DMS 273 (cell line): Measurements from ENCODE around the gene CARD10.
"Not testable (repeated sequence)": the region's sequence is repeated elsewhere in the genome, so short reads cannot be mapped to it uniquely, and the experiment has no call there.

Experiments used
- DNase-seq: peaks from one replicate; lab custom pipeline; 2025; ENCODE audit not compliant: unreplicated experiment; lab: John Stamatoyannopoulos, UW

Gene CARD10

DNA sequence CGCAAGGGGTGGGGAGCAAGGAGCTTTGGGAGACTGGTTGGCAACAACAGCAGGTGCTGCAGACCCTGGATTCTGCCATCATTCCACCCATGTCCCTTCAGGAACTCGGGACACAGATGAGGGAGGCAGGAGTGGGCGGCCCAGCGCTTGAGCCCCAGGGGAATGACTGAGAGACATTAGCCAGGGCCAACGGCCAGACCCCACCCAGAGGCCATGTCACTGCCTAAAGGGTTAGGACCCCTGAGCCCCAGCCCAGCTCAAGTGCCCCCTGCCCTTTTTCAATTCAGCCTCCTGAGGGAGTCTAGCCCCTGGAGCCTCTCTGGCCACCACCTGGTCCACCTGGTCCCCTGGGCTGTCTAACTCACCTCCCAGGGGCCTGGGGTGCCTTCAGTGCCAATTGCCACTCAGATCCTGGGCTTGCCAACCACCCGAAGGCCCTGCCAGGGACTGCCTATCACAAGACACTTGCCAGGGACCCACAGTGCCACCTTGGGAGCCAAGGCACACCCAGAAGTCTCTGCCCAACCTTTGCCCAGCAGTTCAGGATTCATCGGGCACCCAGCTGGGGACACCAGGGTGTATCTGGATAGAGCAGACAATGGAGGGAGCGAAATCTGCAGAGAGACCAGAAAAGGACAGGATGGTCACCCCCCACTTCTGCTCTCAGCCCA, 49.7 kb downstream of the CARD10 start:
- DNase-seq: no peak

DNA sequence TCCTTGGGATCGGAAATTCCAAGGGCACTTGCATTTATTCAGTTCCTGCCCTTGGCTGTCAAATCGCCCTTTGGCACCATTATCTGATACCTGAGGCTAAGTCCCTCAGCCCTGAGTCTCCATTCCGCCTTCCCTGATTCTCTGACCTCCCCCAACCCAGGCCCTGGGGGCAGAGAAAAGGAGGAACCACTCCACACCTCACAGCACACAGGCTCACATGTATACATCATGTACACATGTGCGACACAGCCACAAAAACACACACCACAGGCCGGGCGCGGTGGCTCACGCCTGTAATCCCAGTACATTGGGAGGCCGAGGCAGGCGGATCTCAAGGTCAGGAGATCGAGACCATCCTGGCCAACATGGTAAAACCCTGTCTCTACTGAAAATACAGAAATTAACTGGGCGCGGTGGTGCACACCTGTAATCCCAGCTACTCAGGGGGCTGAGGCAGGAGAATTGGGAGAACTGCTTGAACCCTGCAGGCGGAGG, 51.0 kb downstream of the CARD10 start:
- not testable (repeated sequence) for DNase-seq

DNA sequence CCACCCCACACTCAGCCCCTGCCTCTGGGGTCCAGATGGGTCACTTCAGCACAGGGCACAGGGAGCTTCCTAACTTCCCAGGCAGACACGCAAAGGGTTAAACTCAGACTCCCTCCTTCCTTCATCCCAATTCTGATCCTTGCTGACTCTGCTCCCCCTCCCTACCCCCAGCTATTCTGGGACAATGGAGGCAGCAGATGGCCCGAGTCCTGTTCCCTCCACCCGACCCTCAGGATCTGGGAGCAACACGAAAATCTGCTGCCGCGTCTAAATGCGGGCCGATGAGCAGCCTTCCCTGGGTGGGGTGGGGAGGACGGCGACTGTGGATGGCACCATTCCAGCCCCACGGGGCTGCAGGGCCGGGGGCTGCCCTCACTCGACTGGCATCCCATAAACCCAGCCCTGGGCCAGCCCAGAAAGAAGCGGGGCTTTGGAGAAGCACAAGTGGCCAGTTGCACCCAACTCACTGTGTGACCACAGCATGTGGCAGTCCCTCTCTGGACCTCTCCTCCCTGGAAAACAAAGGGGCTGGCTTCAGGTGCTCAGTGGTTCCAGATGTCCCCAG, 51.7 kb downstream of the CARD10 start:
- DNase-seq: peak; percentile 56

DNA sequence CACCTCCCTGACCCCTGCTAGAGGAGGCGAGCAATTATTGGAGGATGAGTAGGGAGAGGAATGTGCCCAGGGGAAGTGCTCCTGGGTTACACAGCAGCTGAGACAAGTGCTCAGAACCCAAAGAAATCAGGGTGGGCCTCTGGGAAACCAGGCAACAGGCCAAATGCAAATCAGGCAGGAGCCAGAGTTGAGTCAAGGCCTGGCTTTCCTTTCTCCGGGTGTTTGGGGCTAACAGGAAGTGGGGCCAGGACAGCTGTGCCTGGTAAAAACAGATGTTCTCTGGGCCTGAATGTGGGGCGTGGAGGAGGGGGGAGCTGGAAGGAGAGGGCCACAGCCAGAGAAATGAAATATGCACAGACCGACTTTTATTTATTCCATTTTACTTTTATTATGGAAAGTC, 55.0 kb downstream of the CARD10 start:
- DNase-seq: peak; percentile 66

DNA sequence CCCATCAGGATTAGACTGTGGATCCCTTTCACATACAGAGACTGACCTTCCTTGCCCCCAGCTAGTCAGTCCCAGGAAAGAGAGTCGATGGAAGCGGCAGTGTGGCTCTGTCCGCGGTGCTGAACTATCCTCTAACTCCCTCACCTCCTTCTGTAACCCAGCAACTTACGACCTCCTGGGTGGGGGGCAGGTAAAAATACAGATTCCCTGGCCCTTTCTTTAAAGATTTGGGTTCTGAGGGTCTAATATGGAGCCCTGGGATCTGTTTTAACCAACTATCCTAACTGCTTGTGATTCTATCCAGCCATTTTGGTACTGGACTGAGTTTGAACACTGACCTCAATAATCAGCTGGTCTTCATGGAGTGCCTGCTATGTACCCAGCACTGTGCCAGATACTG, 56.2 kb downstream of the CARD10 start:
- DNase-seq: peak; percentile 30

DNA sequence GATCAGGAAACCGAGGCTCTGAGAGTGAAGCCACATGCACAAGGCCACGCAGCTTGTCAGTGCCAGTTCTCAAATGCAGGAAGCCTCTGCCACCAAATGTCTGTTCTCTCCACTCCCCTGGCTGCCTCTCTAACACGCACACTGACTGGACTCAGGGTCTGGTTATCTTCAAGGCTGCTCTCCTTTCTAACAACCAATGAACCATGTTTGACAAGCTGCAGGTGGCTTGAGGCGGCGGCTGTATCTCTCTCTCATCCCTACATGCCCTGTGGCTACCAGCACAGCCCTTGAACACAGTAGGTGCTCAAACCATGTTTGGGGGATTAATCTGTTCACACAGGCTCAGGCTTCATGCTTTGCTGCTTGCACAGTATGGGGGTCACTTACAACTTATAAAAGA, 56.8 kb downstream of the CARD10 start:
- DNase-seq: no peak

DNA sequence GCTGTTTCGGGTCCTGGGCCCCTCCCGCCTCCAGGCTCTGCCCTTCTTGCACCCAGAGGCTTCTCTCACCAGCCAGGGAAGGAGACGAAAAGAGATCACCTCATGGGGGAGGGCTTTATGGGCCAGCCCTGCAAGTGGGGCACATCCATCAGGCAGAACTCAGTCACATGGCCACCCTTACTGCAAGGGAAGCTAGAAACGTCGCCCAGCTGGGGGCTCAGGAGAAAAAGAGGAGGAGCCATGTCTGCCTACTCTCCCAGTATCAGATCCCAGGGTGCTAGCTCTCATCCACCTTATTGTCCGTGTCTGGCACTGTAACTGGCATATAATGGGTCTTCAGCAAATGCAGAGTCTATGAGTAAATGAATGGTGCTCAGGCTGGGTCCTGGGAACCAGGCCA, 57.3 kb downstream of the CARD10 start:
- no peak for DNase-seq

DNA sequence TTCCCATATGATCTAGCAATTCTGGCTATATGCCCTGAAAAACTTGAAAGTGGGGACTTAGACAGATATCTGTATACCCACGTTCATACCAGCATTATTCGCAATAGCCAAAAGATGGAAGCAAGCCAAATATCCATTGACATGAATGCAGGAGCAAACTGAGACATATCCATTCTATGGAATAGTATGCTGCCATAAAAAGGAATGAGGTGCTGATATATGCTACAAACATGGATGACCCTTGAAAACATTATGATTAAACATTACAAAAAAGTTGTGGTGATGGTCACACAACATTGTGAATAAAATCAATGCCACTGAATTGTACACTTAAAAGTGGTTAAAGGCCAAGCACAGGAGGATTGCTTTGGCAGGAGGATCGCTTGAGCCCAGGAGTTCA, 58.5 kb downstream of the CARD10 start:
- no peak for DNase-seq

DNA sequence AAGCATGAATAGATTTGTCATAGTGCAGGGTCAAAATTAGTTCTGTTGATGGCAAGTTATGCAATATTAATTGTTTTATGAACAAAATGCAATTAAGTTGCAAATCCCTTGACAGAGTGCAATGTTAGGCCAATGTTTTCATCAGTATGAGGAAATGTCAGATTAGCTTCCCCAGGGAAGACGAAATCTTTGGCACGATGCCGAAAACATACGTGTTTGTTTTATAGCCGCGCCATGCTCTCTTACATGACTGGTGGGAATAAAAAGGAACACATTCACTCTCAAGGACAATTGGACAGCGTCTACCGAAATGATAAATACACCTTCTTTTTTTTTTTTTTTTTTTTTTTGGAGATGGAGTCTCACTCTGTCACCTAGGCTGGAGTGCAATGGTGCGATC, 60.0 kb downstream of the CARD10 start:
- peak; percentile 50 for DNase-seq

DNA sequence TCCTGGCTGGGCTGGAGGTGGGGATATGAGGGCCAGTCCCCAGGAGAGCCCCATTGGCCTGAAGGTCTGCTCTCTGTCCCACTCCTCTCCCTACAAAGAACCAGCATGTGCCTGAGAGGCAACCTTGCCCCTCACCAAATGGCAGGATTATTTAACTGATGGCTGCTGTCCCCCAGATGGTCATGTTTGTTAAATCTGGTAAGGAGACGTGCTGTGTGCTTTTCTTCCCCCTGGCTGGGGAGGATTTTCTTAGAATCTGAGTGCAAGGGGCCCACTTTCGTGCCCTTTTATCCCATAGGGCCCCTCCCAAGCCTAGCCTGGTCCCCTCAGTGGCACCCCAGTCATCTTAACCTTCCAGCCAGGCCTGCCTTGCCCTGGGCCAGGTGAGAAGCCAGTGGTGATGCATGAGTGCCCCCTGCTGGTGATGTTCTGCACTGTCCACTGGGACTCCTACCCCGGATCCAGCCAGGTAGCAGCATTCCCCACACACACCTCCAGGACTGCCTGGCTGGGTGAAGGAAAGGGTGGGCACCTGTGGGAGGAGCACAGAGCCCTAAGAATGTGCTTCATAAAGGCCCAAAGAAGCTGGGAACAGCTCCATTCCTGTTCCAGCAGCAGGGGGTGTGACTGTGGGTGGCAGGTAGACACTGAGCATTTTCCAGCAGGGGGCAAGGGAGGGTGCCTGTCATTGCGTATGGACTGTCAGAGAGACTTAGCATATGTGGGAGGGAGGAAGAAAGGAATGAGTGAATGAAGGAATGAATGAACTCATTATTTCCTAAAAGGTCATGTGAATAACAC, 61.9 kb downstream of the CARD10 start:
- peak; percentile 71 for DNase-seq

DNA sequence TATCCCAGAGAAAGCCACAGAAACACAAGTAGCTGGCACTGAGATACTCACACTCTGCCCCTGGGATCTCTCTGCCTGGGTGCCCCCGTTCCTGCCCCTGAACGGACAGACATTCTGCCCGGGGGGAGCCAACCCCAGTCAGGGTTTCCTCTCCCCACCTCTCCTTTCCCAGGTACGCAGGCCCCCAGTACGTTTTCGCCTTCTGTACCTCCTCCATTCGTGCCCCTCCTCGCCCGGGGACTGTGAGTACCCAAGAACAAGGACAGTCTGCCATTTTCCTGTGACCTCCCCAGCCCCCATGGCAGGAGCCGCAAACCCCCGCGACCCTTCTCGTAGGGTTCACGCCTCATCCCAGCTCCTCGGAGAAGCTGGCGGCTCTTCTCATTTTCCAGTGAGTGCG, 62.9 kb downstream of the CARD10 start:
- DNase-seq: no peak

DNA sequence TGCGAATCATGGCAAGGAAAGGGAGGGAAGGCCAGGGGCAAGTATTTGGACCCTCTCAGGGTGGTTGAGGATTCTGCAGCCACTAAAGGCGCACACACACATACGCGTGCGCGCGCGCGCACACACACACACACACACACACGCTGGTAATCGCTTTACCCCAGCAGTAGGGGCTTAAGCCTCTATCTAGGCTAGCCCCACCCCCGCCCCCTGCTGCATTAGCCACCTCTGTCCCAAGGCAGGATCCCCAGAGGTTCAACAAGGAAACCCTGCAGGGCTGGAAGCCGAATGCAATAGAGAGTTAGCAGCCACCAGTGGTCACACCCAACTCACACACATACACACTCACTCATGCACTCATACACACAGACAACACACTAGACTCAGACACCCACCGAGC, 63.3 kb downstream of the CARD10 start:
- no peak for DNase-seq

DNA sequence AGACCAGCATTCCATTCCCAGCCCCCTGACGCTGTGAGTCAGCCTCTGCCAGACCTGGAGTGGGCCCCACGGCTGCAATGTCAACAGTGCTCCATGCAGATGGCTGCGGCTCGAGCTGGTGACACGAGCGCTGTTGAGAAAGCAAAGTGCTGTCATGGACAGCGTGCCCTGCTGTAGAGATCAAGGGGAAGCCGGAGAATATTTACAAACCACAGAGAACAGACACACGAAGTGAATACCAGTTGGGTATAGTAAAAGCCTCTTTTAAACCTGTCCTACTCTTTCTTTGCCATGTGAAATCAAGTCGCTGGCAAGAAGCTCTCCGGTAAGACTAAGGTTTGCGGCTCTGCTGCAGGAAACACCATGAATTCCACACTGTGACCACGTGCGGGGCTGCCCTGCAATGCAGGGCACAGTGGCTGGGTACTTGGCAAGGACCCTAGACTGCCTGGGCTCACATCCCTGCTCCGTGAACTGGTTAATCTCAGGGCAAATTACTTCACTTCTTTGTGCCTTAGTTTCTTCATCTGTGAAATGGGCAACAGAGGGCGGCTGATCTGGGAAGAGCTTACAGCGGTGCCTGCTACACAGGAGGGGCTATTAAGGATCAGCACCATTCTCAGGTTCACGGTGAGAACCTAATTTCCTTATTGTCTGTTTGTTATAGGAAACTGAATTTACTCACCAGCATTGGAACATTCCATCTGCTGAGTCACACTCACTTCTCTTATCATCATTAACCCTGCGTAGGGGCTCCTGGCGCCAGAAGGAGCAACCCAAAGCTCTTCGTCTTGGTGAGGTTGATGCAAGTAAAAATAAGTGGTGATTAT, 64.1 kb downstream of the CARD10 start:
- DNase-seq: no peak

DNA sequence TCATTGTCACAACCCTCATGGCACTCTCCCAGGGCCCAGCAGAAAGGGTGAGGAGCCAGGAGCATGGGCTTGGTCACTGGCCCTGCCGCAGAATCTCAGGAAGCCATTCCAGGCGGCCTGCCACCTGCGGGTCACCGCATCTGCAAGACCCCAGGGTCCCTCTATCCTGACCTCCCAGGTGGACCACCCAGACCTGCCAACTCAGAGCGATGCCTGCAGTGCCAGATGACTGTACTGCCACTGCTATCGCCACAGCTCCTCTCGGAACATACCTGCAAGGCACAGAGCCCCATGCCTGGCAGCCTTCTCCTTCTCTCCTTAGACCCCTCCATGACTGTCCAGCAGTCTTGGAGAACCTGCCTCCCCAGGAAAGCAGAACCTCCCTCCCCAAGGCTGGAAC, 65.5 kb downstream of the CARD10 start:
- DNase-seq: no peak

DNA sequence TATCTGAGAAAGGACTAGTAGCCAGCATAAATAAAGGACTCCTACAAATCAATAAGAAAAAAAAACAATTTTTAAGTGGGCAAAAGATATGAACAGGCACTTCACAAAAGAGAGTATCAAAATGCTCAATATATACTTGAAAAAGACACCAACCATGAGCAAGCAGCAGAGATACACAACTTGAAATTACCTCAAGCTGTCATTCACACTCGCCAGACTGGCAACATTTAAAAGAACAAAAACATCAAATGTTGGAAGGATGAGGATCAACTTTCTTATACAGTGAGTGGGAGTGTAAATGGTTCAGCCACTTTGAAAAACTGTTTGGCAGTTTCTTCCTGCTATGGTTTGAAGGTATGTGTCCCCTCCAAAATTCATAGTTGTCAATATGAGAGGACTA, 68.0 kb downstream of the CARD10 start:
- no peak for DNase-seq

DNA sequence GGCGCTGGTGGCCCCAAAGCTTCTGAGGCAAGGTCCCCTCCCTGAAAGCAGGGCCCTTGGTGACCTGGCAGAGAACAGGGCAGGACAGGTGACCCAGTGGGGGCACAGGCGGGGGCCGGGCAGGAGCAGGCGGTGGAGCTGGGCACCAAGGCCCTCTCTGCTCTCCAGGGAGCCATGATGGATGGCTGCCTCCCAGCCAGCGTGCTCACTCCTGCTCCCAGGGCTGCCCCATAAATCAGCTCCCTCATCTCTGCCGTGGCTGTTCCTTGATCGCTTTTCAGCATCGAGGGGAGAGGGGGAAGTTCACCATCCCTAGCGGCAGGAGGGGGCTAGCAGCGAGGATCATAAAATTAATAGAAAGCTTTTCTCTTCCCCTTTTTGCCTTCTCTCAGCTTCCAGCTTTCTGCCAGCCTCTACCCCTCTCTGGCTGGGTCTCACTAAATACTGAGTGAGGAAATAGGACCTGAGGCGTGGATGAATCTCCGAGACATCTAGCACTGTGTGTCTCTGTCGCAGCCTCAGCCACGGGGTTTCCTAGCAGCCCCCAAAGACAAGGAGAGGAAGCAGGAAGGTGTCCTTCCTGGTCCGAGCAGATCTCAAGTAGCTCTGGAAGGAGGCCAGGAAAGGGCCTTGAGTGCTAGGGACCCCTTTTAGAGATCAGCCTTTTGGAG, 69.7 kb downstream of the CARD10 start:
- DNase-seq: no peak

DNA sequence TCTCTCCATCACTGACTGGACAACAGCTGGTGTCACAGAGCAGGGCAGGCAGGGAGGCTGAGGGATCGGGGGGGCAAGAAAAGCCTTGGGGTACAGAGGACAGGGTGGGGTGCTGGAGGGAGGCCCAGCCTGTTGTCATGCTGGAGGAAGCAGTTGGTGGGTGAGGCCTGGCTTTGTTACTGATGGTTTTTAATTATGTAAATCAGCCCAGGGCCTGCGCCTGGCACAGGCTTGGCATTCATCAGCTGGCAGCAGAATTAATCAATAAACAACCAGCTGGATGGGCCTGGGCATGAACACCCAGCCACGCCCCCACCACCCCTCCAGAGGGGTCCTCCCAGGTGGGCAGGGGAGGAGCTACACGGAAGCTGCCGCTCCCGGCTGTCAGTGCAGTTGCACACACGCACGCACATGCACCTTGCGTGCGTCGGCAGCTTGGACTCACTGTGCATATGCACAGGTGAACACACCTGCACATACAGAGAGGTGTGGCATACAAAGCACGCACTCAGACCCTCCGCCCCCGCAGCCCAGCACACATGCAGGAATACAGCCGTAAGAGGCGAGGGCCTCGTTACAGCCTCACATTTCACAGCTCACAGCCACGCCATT, 70.6 kb downstream of the CARD10 start:
- no peak for DNase-seq

DNA sequence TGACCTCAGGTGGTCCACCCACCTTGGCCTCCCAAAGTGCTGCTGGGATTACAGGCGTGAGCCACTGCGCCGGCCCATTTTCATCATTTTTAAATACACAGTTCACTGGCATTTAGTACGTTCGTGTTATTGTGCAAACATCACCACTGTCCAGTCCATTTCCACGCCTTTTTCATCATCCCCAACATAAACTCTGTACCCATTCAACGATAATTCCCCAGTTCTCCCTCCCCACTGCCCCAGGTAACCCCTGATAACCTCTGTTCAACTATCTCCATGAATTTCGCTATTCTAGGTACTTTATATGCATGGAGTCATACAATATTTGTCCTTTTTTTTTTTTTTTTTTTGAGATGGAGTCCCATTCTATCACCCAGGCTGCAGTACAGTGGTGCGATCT, 73.7 kb downstream of the CARD10 start:
- no peak for DNase-seq

DNA sequence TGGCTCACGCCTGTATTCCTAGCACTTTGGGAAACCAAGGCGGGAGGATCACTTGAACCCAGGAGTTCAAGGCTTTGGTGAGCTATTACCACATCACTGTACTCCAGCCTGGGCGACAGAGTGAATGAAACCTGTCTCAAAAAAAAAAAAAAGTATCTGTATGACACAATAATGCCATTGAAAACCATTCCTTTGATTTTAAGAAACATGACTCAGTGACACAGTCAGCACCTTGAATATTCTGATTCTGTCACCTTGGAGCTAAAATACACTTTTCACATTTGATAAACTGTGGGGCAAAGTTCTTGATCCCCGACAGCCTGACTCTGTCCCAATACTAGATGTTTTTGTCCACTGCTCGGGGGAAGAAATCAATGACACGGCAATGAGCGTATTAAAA, 75.2 kb downstream of the CARD10 start:
- DNase-seq: no peak

DNA sequence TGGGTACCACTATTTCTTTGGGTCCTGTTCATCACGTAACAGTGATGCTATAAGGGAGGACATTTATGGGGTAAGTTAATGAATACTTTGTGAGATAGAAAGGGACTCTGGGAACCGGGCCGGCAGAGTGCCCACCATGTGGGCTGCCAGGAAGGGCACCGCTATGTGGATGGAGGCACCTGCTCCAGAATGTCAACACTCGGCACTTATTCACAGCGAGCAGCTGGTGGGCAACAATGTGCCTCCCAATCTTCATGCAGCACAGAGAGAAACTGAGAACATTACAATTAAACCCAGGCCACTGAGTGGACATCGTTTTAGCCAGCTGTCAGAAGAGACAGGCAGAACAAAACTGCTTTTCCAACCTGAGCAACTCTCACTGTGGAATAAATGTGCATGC, 76.1 kb downstream of the CARD10 start:
- no peak for DNase-seq
